ENCODE measurements around the gene STK40. TPM values are rescaled to one million over a fixed set of nuclear protein-coding genes. Genes with fewer than 3 reads are reported as not detected.

Gene STK40
- total RNA-seq, 2 donors from 2014 or later, result 60.3 to 61.5 TPM

GRCh38 chr1:36382231-36382630 lies 3.5 kb downstream of the STK40 start:
- Histone ChIP-seq H3K27ac (peak overlapping the region; percentile 96 to 97), H3K4me3 (no peak overlapping the region), H3K9me3 (no peaks in the 10 kb centered on the region), H3K36me3 (no peaks in the 10 kb centered on the region), H3K4me1 (ENCODE audit: control insufficient read depth in 1 of 2, low read depth in 2 of 2) (peaks cover 33 to 72% of the 10 kb centered on the region in 2 donors), H3K27me3 (replicated peaks; ENCODE audit: insufficient read depth) (no peaks in the 10 kb centered on the region)
- ATAC-seq (ENCODE audit: insufficient number of reproducible peaks, low FRiP score, low read depth) (no peak), DNase-seq (ENCODE audit: low spot score) (no peak)
- no peak for TF ChIP-seq CTCF (IDR thresholded peaks at IDR 0.05)

GRCh38 chr1:36381405-36381804 lies 4.3 kb downstream of the STK40 start:
- no peak for TF ChIP-seq CTCF (IDR thresholded peaks at IDR 0.05)
- Histone ChIP-seq H3K27ac (peak overlapping the region; percentile 96 to 97), H3K27me3 (replicated peaks; ENCODE audit: insufficient read depth) (no peaks in the 10 kb centered on the region), H3K36me3 (no peaks in the 10 kb centered on the region), H3K9me3 (no peaks in the 10 kb centered on the region), H3K4me1 (ENCODE audit: control insufficient read depth in 1 of 2, low read depth in 2 of 2) (peaks cover 27 to 65% of the 10 kb centered on the region in 2 donors), H3K4me3 (no peak overlapping the region)
- DNase-seq (ENCODE audit: low spot score) (no peak), ATAC-seq (ENCODE audit: insufficient number of reproducible peaks, low FRiP score, low read depth) (no peak)

- Histone ChIP-seq H3K27me3 (replicated peaks; ENCODE audit: insufficient read depth) (no peaks in the 10 kb centered on the region), H3K4me1 (ENCODE audit: control insufficient read depth in 1 of 2, low read depth in 2 of 2) (peaks cover 27 to 68% of the 10 kb centered on the region in 2 donors), H3K36me3 (no peaks in the 10 kb centered on the region), H3K9me3 (no peaks in the 10 kb centered on the region), H3K4me3 (no peak overlapping the region), H3K27ac (peak overlapping the region; percentile 96 to 97)
- TF ChIP-seq CTCF (IDR thresholded peaks at IDR 0.05), result no peak
- ATAC-seq (ENCODE audit: insufficient number of reproducible peaks, low FRiP score, low read depth), result no peak
- DNase-seq (ENCODE audit: low spot score), result no peak
Measured at GRCh38 chr1:36380782-36381181, 4.9 kb downstream of the STK40 start.

GRCh38 chr1:36380143-36380619 lies 5.5 kb downstream of the STK40 start:
- Histone ChIP-seq H3K27ac (peak overlapping the region; percentile 48 to 97), H3K27me3 (replicated peaks; ENCODE audit: insufficient read depth) (no peaks in the 10 kb centered on the region), H3K36me3 (no peaks in the 10 kb centered on the region), H3K4me1 (ENCODE audit: control insufficient read depth in 1 of 2, low read depth in 2 of 2) (peaks cover 30 to 75% of the 10 kb centered on the region in 2 donors), H3K4me3 (no peak overlapping the region), H3K9me3 (no peaks in the 10 kb centered on the region)
- no peak for DNase-seq (ENCODE audit: low spot score)
- ATAC-seq (ENCODE audit: insufficient number of reproducible peaks, low FRiP score, low read depth), result no peak
- no peak for TF ChIP-seq CTCF (IDR thresholded peaks at IDR 0.05)

GRCh38 chr1:36377791-36378492 lies 7.8 kb downstream of the STK40 start:
- Histone ChIP-seq H3K9me3 (no peaks in the 10 kb centered on the region), H3K4me1 (ENCODE audit: control insufficient read depth in 1 of 2, low read depth in 2 of 2) (peaks cover 39 to 76% of the 10 kb centered on the region in 2 donors), H3K27me3 (replicated peaks; ENCODE audit: insufficient read depth) (no peaks in the 10 kb centered on the region), H3K4me3 (no peak overlapping the region), H3K27ac (peak overlapping the region in 1 of 2 donors; percentile 1), H3K36me3 (no peaks in the 10 kb centered on the region)
- DNase-seq (ENCODE audit: low spot score) (no peak), ATAC-seq (ENCODE audit: insufficient number of reproducible peaks, low FRiP score, low read depth) (no peak)
- TF ChIP-seq CTCF (IDR thresholded peaks at IDR 0.05), result no peak

All from thoracic aorta (tissue), 2 donors.